ENCODE data around the gene ADCYAP1. TPM values are rescaled to one million over a fixed set of nuclear protein-coding genes. Genes with fewer than 3 reads are reported as not detected.

The ADCYAP1 gene
- total RNA-seq, 1 donor from 2014 or later = 0.32 TPM

- DNase-seq (peak; percentile 46), ATAC-seq (peak; percentile 67 to 85)
- peaks cover 40% of the 10 kb centered on the region for H3K4me1 ChIP-seq
- peaks cover 90% of the 10 kb centered on the region for H3K27me3 ChIP-seq (ENCODE audit: low read depth)
- peak overlapping the region; percentile 53 for H3K4me3 ChIP-seq
- no peak for TF ChIP-seq CTCF (IDR thresholded peaks at IDR 0.05)
- intact Hi-C loops (cut with DNase I) = no loop called here
- H3K27ac ChIP-seq = no peak overlapping the region
- no peaks in the 10 kb centered on the region for H3K9me3 ChIP-seq
- H3K36me3 ChIP-seq = no peaks in the 10 kb centered on the region
These were observed 2.6 kb downstream of the ADCYAP1 start for GRCh38 chr18:907115-907884.

GRCh38 chr18:907885-908757 is 3.5 kb downstream of the ADCYAP1 start:
- Histone ChIP-seq H3K36me3 (no peaks in the 10 kb centered on the region), H3K27ac (no peak overlapping the region), H3K27me3 (ENCODE audit: low read depth) (peaks cover 87% of the 10 kb centered on the region), H3K4me1 (peaks cover 40% of the 10 kb centered on the region), H3K9me3 (no peaks in the 10 kb centered on the region), H3K4me3 (peak overlapping the region; percentile 53)
- intact Hi-C loops (cut with DNase I) = no loop called here
- DNase-seq (peak; percentile 45), ATAC-seq (peak; percentile 31 to 38)
- TF ChIP-seq CTCF (IDR thresholded peaks at IDR 0.05) = no peak

- no peaks in the 10 kb centered on the region for H3K9me3 ChIP-seq
- TF ChIP-seq CTCF (IDR thresholded peaks at IDR 0.05) = no peak
- intact Hi-C loops (cut with DNase I) = no loop called here
- H3K4me1 ChIP-seq = peaks cover 40% of the 10 kb centered on the region
- H3K27ac ChIP-seq = no peak overlapping the region
- H3K4me3 ChIP-seq = peak overlapping the region; percentile 53
- no peak for ATAC-seq
- H3K27me3 ChIP-seq (ENCODE audit: low read depth) = peaks cover 83% of the 10 kb centered on the region
- DNase-seq = no peak
- no peaks in the 10 kb centered on the region for H3K36me3 ChIP-seq
These were observed 4.4 kb downstream of the ADCYAP1 start for GRCh38 chr18:908758-909724.

GRCh38 chr18:910247-910646 is 5.6 kb downstream of the ADCYAP1 start:
- Histone ChIP-seq H3K36me3 (no peaks in the 10 kb centered on the region), H3K4me3 (no peak overlapping the region), H3K4me1 (peaks cover 40% of the 10 kb centered on the region), H3K27me3 (ENCODE audit: low read depth) (peaks cover 70% of the 10 kb centered on the region), H3K9me3 (no peaks in the 10 kb centered on the region), H3K27ac (no peak overlapping the region)
- TF ChIP-seq CTCF (IDR thresholded peaks at IDR 0.05) = no peak
- ATAC-seq (no peak), DNase-seq (no peak)
- intact Hi-C loops (cut with DNase I) = no loop called here

GRCh38 chr18:911025-911424 is 6.4 kb downstream of the ADCYAP1 start:
- TF ChIP-seq CTCF (IDR thresholded peaks at IDR 0.05) = no peak
- intact Hi-C loops (cut with DNase I) = no loop called here
- no peak overlapping the region for H3K27ac ChIP-seq
- H3K9me3 ChIP-seq = no peaks in the 10 kb centered on the region
- no peaks in the 10 kb centered on the region for H3K36me3 ChIP-seq
- no peak overlapping the region for H3K4me3 ChIP-seq
- peaks cover 63% of the 10 kb centered on the region for H3K27me3 ChIP-seq (ENCODE audit: low read depth)
- ATAC-seq = no peak
- H3K4me1 ChIP-seq = peaks cover 34% of the 10 kb centered on the region
- DNase-seq = no peak
